Stimulated activated CD4-positive, alpha-beta T cell treated with anti-CD3 and anti-CD28 coated beads, Interleukin-1b, Interleukin-23, amount 100 ng/mL, for 48 hours (primary cell): ENCODE results near the gene MRPL58.
"Not testable (repeated sequence)": the region's sequence is repeated elsewhere in the genome, so short reads cannot be mapped to it uniquely, and the experiment has no call there.

ENCODE experiments used
- DNase-seq: peaks from one replicate; pipeline ENCODE4 v3.0.0-alpha.2; 2020

MRPL58 gene

DNA sequence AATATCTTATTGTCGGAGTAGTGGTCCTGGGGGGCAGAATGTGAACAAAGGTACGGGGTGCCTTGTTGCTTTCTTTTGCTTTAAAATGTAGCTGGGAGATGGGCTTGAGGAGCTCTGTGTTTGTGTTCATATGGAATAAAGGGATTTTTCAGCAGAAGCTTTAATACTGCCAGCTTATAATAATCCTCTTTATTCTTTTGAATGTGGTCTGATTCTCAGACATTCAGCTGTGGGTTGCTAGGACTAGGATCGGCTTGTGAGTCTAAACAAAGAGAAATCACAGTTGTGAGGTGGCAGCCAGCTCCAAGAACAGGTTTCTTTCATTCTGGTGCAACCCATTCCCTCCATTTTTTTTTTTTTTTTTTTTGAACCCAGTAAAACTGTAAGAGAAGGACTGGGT lies 7.2 kb downstream of the MRPL58 start:
- DNase-seq, result no peak

DNA sequence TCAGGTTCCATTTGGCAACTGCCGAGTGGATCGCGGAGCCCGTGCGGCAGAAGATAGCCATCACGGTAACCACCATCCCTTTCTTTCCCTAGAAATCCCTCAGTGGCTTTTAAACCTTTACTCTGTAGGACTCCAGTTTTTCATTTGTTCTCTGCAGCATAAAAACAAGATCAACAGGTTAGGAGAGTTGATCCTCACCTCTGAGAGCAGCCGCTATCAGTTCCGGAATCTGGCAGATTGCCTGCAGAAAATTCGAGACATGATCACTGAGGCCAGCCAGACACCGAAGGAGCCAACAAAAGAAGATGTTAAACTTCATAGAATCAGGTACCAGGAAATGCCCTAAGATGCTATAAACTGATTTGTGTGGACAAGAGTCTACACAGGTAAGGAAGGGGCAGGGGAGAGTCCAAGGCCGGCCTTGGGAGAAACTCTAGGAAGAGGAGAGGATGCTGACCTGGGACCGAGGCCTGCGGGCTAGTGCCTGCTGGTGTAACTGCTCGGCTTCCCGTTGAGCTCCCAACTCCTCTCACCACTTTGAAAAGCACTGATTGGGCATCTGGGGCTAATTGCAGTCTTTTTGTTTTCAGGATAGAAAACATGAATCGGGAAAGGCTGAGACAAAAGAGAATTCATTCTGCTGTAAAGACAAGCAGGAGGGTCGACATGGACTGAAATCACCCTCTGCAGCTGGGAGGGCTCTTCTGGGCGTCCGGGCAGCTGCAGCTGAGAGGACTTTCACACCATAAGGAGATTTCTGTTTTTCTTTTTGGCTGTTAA lies 8.1 kb downstream of the MRPL58 start:
- DNase-seq, result no peak

DNA sequence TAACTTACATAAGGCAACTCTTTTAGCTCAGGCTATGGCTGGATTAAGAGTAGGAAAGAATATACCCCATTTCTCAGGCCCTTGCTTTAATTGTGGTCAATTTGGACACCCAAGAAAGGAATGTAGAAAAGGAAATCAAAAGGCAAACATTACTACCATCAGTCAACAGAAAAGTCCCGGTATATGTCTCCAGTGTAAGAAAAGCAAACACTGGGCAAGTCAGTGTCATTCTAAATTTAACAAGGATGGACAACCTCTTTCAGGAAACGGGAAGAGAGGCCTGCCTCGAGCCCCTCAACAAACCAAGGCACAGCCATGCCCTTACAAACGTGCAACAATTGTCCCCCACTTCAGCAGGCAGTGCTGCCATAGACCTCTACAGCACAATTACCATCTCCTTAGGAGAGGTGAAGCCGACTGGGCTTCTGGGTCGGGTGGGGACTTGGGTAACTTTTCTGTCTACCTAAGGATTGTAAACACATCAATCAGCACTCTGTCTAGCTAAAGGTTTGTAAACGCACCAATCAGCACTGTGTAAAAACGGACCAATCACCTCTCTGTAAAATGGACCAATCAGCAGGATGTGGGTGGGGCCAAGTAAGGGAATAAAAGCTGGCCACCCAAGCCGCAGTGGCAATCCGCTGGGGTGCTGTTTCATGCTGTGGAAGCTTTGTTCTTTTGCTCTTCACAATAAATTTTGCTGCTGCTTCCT lies 12.4 kb downstream of the MRPL58 start:
- peak; percentile 56 for DNase-seq

DNA sequence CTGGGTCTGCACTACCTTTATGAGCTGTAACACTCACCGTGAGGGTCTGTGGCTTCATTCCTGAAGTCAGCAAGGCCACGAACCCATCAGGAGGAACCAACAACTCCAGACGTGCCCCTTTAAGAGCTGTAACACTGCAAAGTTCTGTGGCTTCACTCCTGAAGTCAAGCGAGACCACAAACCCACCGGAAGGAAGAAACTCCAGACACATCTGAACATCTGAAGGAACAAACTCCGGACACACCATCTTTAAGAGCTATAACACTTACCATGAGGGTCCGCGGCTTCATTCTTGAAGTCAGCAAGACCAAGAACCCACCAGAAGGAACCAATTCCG lies 12.9 kb downstream of the MRPL58 start:
- not testable (repeated sequence) for DNase-seq

DNA sequence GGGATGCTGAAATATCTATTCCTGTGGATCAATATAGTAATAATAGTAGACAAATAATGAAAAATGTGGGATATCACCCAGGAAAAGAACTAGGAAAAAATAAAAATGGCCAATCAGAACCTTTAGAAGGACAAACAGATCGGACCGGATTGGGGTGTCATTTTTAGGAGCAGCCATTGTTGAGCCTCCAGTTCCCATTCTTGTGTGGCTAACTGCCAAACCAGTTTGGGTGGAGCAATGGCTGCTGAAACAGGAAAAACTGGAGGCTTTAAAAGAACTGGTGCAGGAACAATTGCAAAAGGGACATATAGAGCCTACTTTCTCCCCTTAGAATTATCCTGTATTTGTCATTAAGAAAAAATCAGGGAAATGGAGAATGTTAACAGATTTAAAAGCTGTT lies 14.2 kb downstream of the MRPL58 start:
- DNase-seq, result not testable (repeated sequence)

DNA sequence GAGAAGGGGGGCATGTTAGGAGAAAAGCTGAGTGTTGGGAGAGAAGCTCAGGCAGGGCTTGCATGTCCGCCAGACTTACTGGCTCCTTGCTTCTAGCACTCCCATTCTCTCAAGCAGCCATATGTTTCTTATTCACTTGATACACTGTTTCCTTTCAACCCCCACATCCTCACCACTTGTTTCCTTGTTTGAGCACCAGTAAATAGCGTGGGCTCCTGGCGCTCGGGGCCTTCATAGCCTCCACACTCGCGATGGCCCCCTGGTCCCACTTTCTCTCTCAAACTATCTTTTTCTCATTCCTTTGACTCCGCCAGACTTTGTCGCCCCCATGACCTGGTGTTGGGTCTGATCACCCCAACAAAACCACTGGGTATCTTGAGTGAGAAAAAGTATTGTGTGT lies 17.7 kb downstream of the MRPL58 start:
- DNase-seq, result no peak

DNA sequence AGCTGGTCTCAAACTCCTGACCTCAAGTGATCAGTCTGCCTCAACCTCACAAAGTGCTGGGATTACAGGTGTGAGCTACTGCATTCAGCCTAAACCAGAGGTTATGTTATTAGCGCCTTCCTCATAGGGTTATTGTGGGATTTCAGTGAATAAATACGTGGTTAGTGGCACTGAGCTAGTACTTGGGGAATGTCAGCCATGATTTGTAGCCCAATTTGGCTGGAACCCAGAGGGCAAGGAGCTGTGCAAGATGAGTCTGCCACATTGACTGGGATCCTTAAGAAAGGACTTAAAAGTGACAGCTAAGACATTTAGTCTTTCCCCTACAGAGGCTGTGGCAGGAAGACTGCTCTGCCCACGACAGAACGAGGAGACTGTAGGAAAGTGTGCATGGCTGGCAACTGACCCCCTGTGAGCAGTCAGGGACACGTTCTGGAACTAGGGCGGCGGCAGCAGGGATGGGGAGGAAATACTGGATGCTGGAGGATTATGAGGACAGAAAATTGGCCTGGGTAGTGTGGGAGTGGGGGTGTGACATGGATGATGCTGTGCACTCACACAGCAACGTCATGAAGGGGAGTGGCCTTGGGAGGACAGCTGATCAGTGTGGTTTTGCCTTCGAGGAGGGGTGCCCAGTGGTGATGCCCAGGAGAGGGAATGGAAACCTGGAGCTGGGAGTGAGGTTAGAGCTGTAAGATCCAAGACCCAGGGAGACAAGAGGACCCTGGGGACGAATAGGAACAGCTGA lies 19.7 kb downstream of the MRPL58 start:
- peak; percentile 61 for DNase-seq

DNA sequence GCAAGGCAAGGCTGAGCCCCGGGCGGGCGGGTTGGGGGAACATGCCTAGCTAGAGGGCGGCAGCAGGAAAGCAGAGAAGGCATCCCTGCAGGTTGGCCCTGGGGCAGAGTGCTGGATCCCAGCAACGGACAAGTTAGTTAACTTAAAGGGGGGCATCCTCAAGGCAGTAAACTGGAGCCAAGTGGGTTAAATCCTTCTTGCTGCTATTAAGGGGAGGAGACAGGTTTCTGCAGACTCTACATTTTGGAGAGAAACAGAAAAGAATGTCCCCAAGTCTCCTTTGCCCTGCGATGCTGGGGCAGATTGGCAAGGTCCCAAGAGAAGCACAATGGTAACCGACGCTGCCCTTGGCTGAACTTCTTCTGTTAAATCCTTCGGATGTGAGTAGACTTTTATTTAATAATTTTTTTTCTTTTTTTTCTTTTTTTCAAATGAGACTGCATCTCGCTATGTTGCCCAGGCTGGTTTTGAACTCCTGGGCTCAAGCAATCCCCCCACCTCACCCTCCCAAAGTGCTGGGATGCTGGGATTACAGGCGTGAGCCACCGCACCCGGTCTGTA lies 20.3 kb downstream of the MRPL58 start:
- no peak for DNase-seq

DNA sequence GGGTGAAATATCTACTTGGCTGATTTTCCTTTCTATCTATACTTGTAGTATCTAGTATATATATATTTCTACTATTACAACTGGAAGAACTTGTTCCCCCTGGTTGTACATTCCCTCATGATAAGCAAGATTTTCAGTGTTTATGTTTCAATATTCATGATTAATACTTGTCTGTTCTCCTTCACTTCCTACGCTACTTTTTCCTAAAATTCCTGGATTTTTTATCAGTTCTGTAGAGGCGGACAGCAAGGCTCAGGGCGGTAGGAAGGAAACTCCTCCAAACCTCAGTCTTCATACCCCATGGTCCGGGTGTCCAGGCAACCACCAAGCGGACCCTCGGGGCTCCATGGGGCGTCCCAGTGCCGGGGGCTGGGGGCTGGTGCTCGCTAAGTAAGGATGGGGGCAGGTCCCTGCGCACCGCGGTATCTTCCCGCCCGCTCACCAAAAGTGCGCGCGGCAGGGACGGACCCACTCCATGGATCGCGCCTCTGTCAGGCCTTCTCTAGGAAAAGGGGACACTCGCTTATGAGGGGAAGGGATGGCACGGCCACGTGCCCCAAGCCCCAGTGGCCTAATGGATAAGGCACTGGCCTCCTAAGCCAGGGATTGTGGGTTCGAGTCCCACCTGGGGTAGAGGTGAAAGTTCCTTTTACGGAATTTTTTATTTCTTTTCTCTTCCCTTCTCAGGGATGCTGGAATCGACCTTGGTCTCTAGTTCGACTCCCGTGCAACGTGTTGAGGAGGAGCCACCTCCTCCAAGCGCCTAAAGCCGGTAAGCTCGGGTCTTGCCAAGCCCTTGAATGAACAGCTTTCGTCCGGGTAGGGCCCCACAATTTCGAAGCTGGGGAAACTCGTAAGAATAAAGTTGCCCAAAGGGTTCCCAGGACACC lies 21.1 kb downstream of the MRPL58 start:
- DNase-seq, result peak; percentile 95

DNA sequence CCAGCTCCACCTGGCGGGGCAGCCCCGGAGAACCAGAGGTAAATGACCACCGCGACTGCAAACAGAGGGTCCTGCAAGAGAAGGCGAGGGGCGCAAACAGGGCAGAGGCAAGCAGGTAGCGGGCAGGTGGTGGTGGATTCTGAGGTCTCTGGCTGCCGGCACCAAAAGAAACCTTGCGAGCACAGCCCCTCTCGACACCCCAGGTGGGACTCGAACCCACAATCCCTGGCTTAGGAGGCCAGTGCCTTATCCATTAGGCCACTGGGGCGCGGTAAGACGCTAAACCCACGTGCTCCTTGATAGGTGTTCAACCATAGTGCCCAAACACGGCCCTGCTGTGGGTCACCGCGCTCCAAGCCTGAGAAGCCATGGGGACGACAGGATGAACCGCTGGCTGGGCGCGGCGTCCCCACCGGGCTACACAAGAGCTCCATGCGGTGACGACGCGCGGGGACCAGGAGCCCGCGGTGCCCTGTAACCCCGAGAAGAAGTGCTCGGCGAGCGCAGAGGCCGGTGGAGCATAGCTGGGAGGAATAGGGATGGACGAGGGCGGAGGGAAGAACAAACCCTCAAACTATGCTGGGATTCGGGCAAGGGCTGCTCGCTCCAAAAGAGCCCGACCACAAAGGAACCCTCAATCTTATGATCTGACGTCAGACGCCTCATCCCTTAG lies 21.9 kb downstream of the MRPL58 start:
- peak; percentile 95 for DNase-seq

DNA sequence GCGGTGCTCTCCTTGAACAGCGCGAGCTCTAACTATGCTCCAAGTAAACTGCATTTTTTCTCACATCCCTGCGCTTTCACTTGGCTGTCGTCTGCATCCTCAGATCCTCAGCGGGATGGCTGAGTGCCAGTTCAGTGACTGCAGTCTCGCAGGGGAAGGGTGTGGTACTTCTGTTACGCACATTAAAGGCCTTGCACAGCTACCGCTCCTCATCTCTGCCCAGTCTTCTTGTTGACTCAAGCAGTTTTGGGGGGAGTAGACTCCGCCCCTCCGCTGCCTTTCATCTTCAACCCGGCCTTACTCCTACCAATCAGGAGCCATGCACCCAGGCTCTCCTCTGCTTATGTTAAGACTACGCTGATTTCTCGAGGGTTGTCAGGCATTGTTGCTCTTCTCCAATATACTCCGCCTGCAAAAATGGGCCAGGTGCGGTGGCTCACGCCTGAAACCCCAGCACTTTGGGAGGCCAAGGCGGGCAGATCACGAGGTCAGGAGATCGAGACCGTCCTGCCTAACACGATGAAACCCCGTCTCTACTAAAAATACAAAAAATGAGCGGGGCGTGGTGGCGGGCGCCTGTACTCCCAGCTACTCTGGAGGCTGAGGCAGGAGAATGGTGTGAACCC lies 24.3 kb downstream of the MRPL58 start:
- DNase-seq, result peak; percentile 84

DNA sequence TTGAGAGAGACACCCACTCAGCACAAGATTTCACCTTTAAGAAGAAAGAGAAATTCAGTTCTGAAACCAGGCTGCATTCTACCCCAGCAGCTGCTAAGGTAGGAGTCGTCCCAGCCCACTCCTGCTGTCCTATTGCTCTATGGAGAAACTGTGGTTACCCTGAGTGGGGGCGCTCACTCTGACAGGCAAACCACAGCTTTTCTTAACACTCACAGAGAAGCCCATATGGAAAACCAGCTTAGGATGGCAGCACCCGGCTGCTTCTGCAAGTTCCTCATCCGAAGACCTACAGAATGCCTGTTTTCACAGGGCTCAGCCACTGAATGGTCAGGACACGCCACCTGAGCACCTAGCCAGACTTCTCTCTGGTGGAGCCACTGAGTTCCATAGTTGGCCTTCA lies 26.8 kb downstream of the MRPL58 start:
- DNase-seq, result no peak

DNA sequence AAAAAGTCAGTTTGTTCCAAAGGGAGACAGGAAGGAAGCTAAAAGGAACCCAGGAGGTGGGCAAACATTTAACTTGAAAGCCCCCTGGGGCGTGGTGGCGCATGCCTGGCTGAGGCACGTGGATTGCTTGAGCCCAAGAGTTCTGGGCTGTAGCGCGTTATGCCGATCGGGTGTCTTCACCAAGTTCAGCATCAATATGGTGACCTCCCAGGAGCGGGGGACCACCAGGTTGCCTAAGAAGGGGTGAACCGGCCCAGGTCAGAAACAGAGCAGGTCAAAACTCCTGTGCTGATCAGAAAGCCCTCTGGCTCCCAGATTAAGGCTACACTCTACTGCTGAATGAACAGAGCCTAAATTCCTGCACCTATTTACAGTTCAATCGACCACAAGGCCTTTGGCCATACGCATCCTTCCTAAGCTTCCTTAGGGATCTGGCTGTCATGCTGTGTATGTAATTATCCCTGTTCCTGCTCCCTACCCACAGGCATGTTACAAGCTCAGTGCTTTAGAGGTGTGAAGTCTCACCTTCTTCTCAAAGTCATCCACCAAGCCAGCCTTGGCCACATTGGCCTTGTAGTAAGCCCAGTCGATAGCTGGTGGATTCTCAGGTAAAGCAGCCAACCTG lies 29.3 kb downstream of the MRPL58 start:
- DNase-seq, result no peak

DNA sequence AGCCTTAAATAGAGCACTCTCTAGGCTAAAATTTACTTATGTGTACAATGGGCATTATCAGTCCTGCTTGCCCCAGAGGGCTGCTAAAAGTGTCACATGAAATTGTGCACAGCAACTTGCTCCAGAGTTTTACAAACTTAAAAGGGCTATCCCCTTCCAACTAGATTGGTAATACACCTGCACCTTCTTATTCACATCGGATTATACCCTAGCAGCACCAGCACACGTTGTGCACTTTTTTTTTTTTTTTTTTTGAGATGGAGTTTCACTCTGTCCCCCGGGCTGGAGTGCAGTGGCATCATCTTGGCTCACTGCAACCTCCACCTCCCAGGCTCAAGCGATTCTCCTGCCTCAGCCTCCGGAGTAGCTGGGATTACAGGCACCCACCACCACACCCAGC lies 31.3 kb downstream of the MRPL58 start:
- DNase-seq, result not testable (repeated sequence)

DNA sequence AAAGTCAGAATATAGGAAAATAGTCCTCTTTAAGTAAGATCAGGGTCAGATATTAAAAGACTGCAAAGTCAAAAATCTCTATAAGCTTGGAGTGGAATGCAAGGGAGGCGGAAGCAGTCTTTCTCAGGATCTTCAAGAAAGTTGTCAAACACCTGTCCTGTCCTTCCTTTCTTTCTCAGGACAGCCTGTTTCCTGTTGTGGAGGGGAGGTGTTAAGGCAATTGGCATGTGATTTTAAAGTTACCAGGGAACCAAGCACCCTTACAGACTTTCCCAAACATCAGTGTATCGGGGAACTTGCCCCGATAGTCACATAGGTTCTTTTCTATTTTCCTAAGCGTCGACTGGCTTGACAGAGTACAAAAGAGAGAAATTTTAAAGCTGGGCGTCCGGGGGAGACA lies 32.2 kb downstream of the MRPL58 start:
- no peak for DNase-seq

DNA sequence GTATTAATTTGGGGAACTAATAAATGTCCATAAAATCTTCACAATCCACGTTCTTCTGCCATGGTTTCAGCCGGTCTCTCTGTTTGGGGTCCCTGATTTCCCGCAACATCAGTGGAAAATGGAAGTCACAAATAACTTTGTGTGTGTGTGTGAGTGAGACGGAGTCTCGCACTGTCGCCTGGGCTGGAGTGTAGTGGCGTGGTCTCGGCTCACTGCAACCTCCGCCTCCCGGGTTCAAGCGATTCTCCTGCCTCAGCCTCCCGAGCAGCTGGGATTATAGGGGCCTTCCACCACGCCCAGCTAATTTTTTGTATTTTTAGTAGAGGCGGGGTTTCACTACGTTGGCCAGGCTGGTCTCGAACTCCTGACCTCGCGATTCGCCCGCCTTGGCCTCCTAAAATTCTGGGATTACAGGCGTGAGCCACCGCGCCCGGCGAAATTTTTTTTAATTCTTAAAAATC lies 33.5 kb downstream of the MRPL58 start:
- not testable (repeated sequence) for DNase-seq

DNA sequence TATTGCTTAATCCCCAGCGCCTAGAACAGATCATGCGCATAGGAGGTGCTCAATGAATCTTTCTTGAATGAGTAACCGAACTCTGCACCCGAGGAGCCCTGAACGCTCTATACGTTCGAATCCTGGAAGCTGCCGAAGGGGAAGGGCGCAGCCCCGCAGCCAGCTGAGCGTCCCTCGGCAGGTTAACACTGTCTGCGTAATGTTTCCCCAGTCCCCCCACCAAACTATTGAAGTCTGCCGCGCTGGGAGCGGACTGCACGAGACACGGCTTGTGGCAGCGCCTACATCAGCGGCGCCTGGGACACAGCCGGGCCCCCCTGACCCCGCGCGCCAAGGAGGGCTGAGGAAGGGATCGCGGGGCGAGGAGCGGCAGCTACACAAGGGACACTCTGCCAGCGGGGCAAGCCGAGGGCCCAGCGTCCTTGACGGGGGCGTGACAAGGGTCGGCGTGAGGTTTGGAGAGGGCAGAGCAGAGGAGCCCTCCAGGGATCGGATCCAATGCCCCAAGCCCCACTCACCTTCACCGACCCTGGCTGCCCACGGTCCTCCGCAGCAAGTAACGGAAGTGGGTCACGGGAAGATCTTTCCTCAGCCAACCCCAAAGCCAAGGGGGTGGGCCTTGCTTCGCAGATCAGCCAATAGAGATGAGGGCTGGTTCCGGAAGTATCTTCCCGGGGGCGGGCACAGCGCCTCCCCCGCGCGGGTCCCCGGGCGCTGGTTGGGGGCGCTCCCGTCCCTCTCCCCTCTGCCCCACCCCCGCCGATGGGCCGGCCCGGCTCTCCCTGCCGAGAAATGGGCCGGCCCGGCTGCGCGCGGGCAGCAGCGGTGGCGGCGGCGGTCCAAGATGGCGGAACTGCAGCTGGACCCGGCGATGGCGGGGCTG lies 34.2 kb downstream of the MRPL58 start, which contains the start of the genes ATP5PD and KCTD2:
TSS of gene ATP5PD (minus strand) at position 563 of the 883 bp plus-strand sequence. CDS start 4,319 bp downstream, outside the sequence.
TSS of gene KCTD2 (plus strand) at position 819 of the 883 bp plus-strand sequence. CDS start at position 845, 26 bp downstream.
- DNase-seq, result peak; percentile 95

DNA sequence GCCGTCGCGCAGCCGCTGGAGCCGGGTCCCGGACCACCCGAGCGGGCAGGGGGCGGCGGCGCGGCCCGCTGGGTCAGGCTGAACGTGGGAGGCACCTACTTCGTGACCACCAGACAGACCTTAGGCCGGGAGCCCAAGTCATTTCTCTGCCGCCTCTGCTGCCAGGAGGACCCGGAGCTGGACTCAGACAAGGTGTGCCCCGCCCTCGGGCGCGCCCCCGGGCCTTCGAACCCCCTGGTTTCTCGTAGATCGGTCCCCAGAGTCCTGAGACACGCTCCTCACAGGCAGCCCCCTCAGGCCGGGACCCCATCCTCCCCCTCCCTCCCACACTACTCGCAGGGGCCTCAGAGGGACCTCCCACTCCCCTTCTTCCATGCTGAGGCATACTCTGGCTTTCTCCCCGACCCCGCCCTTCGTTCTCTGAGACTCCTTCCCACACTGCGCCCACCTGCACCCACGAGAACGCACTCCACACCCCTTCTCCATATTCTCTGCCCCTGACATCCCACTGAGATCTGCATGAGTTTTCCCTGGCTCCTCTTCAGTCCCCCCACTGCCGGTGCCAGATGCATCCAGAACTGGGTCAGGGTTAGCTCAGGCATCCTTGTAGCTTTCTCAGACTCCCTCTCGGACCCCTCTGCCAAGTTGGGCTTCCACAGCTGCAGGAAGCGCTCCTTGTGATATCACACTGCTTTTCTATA lies 35.1 kb downstream of the MRPL58 start:
- DNase-seq, result peak; percentile 20
